SJCRH30 (cell line): Measurements from ENCODE around the gene ZNF423. TPM values are rescaled to one million over a fixed set of nuclear protein-coding genes. Genes with fewer than 3 reads are reported as not detected.

Experiments
- DNase-seq, 2 experiments: peaks; one replicate each; pipeline ENCODE4 v3.0.0-alpha.2; 2015 to 2020
- H3K27ac ChIP-seq: fragments of 250-450 bp; sonication (Bioruptor Pico); 2 replicates; pipeline ENCODE4 v1.5.1; 2020; ENCODE audit warnings: mild to moderate bottlenecking, moderate library complexity
- H3K27me3 ChIP-seq: fragments of 250-450 bp; sonication (Bioruptor Pico); 2 replicates; pipeline ENCODE4 v1.5.1; 2020; ENCODE audit warnings: mild to moderate bottlenecking, moderate library complexity
- H3K36me3 ChIP-seq: fragments of 250-450 bp; sonication (Bioruptor Pico); 2 replicates; pipeline ENCODE4 v1.5.1; 2020; ENCODE audit warnings: mild to moderate bottlenecking, moderate library complexity
- H3K4me1 ChIP-seq: fragments of 250-450 bp; sonication (Bioruptor Pico); 2 replicates; pipeline ENCODE4 v1.5.1; 2020; ENCODE audit warnings: mild to moderate bottlenecking, moderate library complexity
- H3K4me3 ChIP-seq: fragments of 250-450 bp; sonication (Bioruptor Pico); 2 replicates; pipeline ENCODE4 v1.5.1; 2020; ENCODE audit warnings: mild to moderate bottlenecking, moderate library complexity
- H3K9me3 ChIP-seq: fragments of 250-450 bp; sonication (Bioruptor Pico); replicated peaks from 2 replicates; pipeline ENCODE4 v1.5.1; 2020; ENCODE audit warnings: mild to moderate bottlenecking, moderate library complexity
- total RNA-seq: library from RNA; depleted of rRNA; stranded (reverse); fragments of >200 nt; shearing (Covaris generic); gene quantifications from 2 replicates; pipeline ENCODE4 v1.2.3, GENCODE V29; 2014

ZNF423 gene
- total RNA-seq, 1 experiment from 2014 or later, result 7.9 TPM

- no peak for DNase-seq
- no peaks in the 10 kb centered on the region for H3K36me3 ChIP-seq
- H3K27me3 ChIP-seq, result no peaks in the 10 kb centered on the region
- H3K4me1 ChIP-seq, result peaks cover 17% of the 10 kb centered on the region
- no peak overlapping the region for H3K27ac ChIP-seq
- H3K9me3 ChIP-seq, result no peaks in the 10 kb centered on the region
- H3K4me3 ChIP-seq, result no peak overlapping the region
These were observed 238.1 kb downstream of the ZNF423 start for GRCh38 chr16:49617710-49618330.

DNA sequence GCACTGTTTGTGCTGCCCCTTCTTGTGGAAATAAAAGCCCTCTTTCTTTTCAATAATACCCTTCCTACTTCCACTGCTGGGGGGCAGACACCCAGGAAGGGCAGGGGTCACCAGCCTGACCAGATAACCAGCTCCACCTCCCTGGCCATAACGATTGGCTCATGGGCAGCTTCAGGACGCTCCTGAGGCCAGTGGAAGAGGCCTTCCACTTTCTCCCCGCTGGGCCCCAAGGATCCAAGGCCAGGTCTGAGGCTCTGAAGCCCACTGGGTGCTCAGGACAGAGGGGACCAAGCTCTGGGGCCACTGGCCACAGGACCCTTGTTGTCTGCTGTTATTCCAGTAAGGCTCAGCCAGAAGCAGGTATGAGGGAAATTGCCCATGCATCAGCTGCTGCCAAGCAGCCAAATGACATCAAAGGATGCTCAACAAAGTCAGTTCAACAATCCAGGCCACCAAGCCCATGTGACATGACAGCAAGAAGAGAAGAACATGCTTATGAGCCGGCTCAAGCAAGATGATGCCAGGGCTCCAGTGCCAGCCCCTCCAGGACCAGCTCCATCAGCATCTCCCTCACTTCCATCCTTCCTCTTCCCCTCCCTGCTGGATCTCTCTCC, 238.8 kb downstream of the ZNF423 start:
- Histone ChIP-seq H3K9me3 (no peaks in the 10 kb centered on the region), H3K4me1 (peaks cover 17% of the 10 kb centered on the region), H3K36me3 (no peaks in the 10 kb centered on the region), H3K27me3 (no peaks in the 10 kb centered on the region), H3K4me3 (no peak overlapping the region), H3K27ac (no peak overlapping the region)
- DNase-seq, result no peak

DNA sequence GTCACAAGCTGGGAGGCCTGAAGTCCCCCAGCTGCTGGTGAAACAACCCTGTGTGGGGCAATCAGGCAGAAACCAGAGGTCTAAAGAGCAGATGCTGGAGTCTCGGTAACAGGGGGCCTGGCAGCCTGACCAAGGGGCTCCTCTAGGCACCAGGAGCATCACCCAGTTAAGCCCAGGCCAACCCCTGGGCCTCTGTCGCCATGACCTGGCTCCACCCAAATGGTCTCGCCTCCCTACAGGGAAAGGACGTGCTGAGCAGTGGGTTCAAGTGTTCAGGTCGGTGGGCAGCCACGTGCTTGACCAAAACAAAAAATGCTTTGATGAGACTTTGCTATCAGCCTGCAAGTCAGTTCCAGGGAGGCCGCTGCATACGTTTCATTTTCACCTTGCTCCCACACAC, 240.3 kb downstream of the ZNF423 start:
- Histone ChIP-seq H3K4me1 (peaks cover 10% of the 10 kb centered on the region), H3K9me3 (no peaks in the 10 kb centered on the region), H3K4me3 (no peak overlapping the region), H3K27me3 (no peaks in the 10 kb centered on the region), H3K36me3 (no peaks in the 10 kb centered on the region), H3K27ac (no peak overlapping the region)
- DNase-seq, result no peak

DNA sequence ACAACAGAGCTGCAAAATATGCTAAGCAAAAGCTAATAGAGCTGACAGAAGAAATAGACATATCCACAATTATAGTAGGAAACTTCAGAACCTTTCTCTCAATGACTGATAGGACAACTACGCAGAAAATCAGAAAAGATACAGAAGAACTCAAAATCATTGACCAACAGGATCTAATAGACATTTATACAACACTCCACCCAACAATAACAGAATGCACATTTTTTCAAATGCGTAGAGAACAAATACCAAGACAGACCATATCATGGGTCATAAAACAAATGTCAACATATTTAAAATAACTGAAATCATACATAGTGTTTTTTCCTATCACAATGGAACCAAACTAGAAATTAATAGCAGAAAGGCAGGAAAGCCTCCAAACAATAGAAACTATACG, 244.9 kb downstream of the ZNF423 start:
- no peak overlapping the region for H3K27ac ChIP-seq
- H3K27me3 ChIP-seq, result no peaks in the 10 kb centered on the region
- no peaks in the 10 kb centered on the region for H3K9me3 ChIP-seq
- H3K4me3 ChIP-seq, result no peak overlapping the region
- H3K36me3 ChIP-seq, result no peaks in the 10 kb centered on the region
- DNase-seq, result no peak
- H3K4me1 ChIP-seq, result no peaks in the 10 kb centered on the region

GRCh38 chr16:49608779-49609178, 247.1 kb downstream of the ZNF423 start:
- H3K9me3 ChIP-seq, result no peaks in the 10 kb centered on the region
- no peaks in the 10 kb centered on the region for H3K36me3 ChIP-seq
- no peak overlapping the region for H3K27ac ChIP-seq
- DNase-seq, result peak; percentile 34 to 66
- H3K4me1 ChIP-seq, result no peaks in the 10 kb centered on the region
- no peak overlapping the region for H3K4me3 ChIP-seq
- no peaks in the 10 kb centered on the region for H3K27me3 ChIP-seq

- Histone ChIP-seq H3K27me3 (no peaks in the 10 kb centered on the region), H3K36me3 (no peaks in the 10 kb centered on the region), H3K4me3 (no peak overlapping the region), H3K27ac (no peak overlapping the region), H3K4me1 (no peaks in the 10 kb centered on the region), H3K9me3 (no peaks in the 10 kb centered on the region)
- peak in 1 of 2 experiments; percentile 23 for DNase-seq
These were observed 247.8 kb downstream of the ZNF423 start for GRCh38 chr16:49608098-49608497.

DNA sequence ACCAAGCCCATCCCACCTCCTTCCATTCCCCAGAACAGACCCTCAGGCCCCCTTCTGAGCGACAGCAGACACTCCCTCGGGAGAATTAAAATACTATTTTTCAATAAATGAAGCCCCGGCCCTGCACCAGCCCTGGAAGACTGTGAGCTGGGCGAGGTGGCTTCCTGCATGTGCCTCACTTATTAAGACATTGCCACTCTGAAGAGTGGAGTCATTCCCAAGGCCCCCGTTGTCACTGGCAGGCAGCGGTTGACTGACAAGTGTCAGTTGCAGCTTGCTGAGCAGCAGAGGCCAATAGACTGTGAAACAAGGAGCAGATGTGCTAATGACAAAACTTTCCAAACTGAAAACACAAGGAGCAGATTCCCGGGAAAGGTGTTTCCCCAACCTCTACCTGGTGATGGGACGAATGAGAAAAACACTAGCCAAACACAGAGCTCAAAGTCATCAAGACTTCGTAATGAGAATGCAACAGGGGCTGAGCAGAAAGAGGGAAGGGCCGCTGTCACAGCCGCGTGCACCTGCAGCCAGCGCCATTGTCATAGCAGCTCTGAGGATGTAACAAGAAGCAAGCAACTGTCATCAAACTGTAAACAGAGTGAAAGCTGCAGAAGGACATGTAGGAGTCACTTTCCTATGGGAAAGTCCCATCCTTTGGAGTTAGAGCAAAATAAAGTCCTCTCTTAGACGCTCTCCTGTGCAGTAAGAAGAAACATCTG, 250.2 kb downstream of the ZNF423 start:
- H3K4me1 ChIP-seq, result no peaks in the 10 kb centered on the region
- H3K4me3 ChIP-seq, result no peak overlapping the region
- no peaks in the 10 kb centered on the region for H3K9me3 ChIP-seq
- DNase-seq, result no peak
- H3K27ac ChIP-seq, result no peak overlapping the region
- H3K27me3 ChIP-seq, result no peaks in the 10 kb centered on the region
- H3K36me3 ChIP-seq, result no peaks in the 10 kb centered on the region

- no peaks in the 10 kb centered on the region for H3K27me3 ChIP-seq
- no peaks in the 10 kb centered on the region for H3K9me3 ChIP-seq
- H3K36me3 ChIP-seq, result no peaks in the 10 kb centered on the region
- H3K4me1 ChIP-seq, result no peaks in the 10 kb centered on the region
- no peak for DNase-seq
- H3K4me3 ChIP-seq, result no peak overlapping the region
- H3K27ac ChIP-seq, result no peak overlapping the region
These were observed 251.3 kb downstream of the ZNF423 start for GRCh38 chr16:49604602-49605001.

DNA sequence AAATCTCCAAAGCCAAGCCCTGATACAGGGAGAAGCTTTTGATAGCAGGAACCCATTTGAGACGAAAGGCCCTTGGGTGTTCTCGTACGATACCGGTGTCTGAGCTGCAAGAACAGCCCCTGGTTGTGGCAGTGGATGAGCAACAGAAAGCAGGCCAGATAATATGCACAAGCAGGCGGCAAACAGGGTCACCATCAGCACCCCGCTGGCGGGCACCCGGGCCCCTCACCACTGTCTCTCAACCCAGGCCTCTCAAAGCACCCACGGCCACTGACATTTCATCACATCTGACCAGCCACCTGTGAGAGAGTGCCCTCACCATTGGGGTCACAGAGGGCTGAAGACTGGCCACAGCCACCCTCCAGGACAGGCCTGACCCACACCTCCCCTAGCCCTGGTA, 252.0 kb downstream of the ZNF423 start:
- H3K27ac ChIP-seq, result no peak overlapping the region

GRCh38 chr16:49602976-49603310, 253.0 kb downstream of the ZNF423 start:
- Histone ChIP-seq H3K36me3 (no peaks in the 10 kb centered on the region), H3K4me3 (no peak overlapping the region), H3K27ac (no peak overlapping the region), H3K27me3 (no peaks in the 10 kb centered on the region), H3K9me3 (no peaks in the 10 kb centered on the region), H3K4me1 (peaks cover 4% of the 10 kb centered on the region)
- no peak for DNase-seq

More for the DNA sequence above, 252.0 kb downstream of the ZNF423 start:
- DNase-seq, result no peak
- H3K9me3 ChIP-seq, result no peaks in the 10 kb centered on the region
- no peaks in the 10 kb centered on the region for H3K27me3 ChIP-seq
- no peak overlapping the region for H3K4me3 ChIP-seq
- no peaks in the 10 kb centered on the region for H3K4me1 ChIP-seq
- no peaks in the 10 kb centered on the region for H3K36me3 ChIP-seq

DNA sequence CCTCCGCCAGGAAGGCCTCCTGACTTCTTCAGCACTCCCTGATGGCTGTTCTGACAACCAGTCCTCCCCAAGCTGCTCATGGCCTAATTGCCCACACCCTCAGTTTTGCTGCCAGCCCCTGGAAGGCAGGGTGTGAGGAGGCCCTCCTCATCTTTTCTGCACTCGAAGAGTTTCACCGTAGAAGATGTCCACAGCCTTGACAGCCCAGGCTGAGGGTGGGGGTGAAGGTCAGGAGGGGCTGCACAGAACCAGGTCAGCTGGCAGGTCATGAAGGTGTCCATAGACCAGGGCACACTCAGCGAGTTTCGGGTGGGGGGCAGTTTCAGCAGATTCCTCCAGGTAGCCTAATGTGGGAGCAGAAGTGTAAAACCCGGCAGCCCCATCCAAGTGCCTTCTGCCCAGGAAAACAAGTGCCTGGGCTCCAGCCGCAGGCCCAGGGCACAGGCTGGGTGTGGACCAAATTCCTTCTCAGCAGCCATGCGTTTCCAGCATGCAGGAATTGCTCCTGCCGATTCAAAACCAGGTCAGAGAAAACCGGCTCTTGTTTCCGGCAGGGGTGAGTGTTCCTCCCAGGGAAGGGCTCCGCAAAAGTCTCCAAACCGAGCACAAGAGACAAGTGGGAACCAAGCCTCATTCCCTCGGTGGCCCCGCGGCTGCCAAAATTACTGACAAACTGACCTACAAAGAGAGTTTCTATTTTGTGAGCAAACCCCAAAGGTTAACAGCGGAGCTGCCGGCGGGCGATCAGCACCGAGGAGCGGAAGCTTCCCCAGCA, 253.5 kb downstream of the ZNF423 start:
- Histone ChIP-seq H3K36me3 (no peaks in the 10 kb centered on the region), H3K4me1 (peaks cover 10% of the 10 kb centered on the region), H3K27ac (no peak overlapping the region), H3K9me3 (no peaks in the 10 kb centered on the region), H3K27me3 (no peaks in the 10 kb centered on the region), H3K4me3 (no peak overlapping the region)
- no peak for DNase-seq

DNA sequence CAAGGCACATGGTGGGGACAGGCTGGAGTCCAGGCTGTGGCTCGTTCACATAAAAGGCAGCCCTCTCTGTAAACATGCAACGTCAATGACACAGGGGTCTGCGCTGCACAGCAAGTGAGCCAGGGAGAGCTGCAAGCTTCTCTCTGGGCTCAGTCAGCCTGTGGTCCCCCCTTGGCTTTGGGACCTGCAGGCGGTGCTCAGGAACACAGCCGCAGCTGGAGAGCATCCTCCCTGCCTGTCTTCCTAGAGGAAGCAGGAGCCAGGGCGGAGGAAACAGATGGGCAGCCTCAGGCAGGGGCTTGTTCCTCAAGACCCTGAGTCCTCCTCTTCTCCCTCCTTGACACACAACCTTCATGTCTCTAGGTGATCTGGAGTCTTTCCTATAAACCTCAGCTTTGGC, 254.3 kb downstream of the ZNF423 start:
- Histone ChIP-seq H3K36me3 (no peaks in the 10 kb centered on the region), H3K27ac (no peak overlapping the region), H3K4me1 (peaks cover 16% of the 10 kb centered on the region), H3K9me3 (no peaks in the 10 kb centered on the region), H3K4me3 (no peak overlapping the region), H3K27me3 (no peaks in the 10 kb centered on the region)
- DNase-seq, result no peak

DNA sequence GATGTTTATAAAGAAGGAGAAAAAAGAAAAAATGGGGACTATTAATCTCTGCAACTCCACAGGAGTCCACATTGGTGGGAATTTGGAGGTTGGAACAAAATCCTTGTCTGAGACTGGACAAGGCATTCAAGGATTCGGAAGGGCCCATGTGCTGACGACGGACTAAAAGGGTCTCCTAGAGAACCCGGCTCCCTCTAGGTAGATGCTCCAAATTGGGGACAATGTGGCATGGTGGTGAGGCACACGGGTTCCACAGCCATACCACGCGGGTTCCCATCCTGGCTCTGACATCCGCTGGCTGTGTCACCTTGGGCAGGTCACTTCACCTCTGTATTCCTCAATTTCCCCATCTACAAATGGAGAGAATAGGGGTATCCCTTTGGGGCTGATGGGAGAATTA, 254.9 kb downstream of the ZNF423 start:
- H3K4me3 ChIP-seq, result no peak overlapping the region
- no peaks in the 10 kb centered on the region for H3K27me3 ChIP-seq
- peaks cover 19% of the 10 kb centered on the region for H3K4me1 ChIP-seq
- H3K27ac ChIP-seq, result no peak overlapping the region
- no peaks in the 10 kb centered on the region for H3K36me3 ChIP-seq
- H3K9me3 ChIP-seq, result no peaks in the 10 kb centered on the region
- no peak for DNase-seq

DNA sequence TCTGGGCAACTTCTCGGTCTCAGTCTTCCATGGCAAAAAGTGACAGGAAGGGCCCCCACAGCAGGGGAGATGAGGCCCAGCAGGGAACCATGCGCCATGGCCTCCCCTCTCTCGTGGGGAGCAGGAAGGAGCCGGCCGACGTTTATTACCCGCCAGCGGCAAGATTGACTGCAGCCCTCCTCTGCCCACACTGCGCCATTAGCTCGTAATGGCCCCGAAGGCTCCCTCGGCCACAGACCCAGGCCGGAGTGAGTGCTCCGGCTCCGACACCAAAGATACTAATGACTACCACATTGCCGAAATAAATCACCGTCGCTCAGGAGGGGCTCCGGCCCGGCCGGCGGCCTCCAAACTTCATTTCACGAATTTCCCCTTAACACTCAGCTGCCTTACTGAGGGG, 255.4 kb downstream of the ZNF423 start:
- no peak for DNase-seq
- Histone ChIP-seq H3K4me3 (no peak overlapping the region), H3K9me3 (no peaks in the 10 kb centered on the region), H3K27ac (no peak overlapping the region), H3K4me1 (peaks cover 23% of the 10 kb centered on the region), H3K27me3 (no peaks in the 10 kb centered on the region), H3K36me3 (no peaks in the 10 kb centered on the region)

- H3K36me3 ChIP-seq, result no peaks in the 10 kb centered on the region
- H3K4me1 ChIP-seq, result peaks cover 31% of the 10 kb centered on the region
- no peak overlapping the region for H3K4me3 ChIP-seq
- no peaks in the 10 kb centered on the region for H3K9me3 ChIP-seq
- H3K27me3 ChIP-seq, result no peaks in the 10 kb centered on the region
- H3K27ac ChIP-seq, result no peak overlapping the region
- DNase-seq, result no peak
These were observed 256.2 kb downstream of the ZNF423 start for GRCh38 chr16:49599704-49600103.
